Inflammatory macrophage treated with lipopolysaccharide for 4 hours (primary cell): ENCODE results near the gene RAPGEF4.
"Not testable (repeated sequence)": the region's sequence is repeated elsewhere in the genome, so short reads cannot be mapped to it uniquely, and the experiment has no call there.

Experiments used
- DNase-seq: peaks from one replicate; pipeline ENCODE4 v3.0.0-alpha.2; 2020

RAPGEF4 gene

GRCh38 chr2:172730411-172730810 lies 5.2 kb upstream of the RAPGEF4 start:
- no peak for DNase-seq

- DNase-seq, result no peak
Observed at GRCh38 chr2:172734711-172735581, 699 bp upstream of the RAPGEF4 start.

- DNase-seq, result no peak
Observed at GRCh38 chr2:172736424-172737174, 954 bp downstream of the RAPGEF4 start.

GRCh38 chr2:172739661-172740266 lies 4.1 kb downstream of the RAPGEF4 start:
- DNase-seq, result no peak

GRCh38 chr2:172740856-172741255 lies 5.2 kb downstream of the RAPGEF4 start:
- no peak for DNase-seq

- DNase-seq, result no peak
Observed at GRCh38 chr2:172742931-172743540, 7.4 kb downstream of the RAPGEF4 start.

- DNase-seq, result no peak
Observed at GRCh38 chr2:172743898-172744297, 8.3 kb downstream of the RAPGEF4 start.

- DNase-seq, result no peak
Observed at GRCh38 chr2:172745636-172746035, 10.0 kb downstream of the RAPGEF4 start.

- not testable (repeated sequence) for DNase-seq
Observed at GRCh38 chr2:172748543-172748942, 12.9 kb downstream of the RAPGEF4 start.

- no peak for DNase-seq
Observed at GRCh38 chr2:172749388-172749787, 13.7 kb downstream of the RAPGEF4 start.

GRCh38 chr2:172751564-172751963 lies 15.9 kb downstream of the RAPGEF4 start:
- peak; percentile 15 for DNase-seq

GRCh38 chr2:172753610-172754009 lies 18.0 kb downstream of the RAPGEF4 start:
- DNase-seq, result peak; percentile 81

GRCh38 chr2:172759441-172759840 lies 23.8 kb downstream of the RAPGEF4 start:
- DNase-seq, result no peak

- DNase-seq, result no peak
Observed at GRCh38 chr2:172761306-172761705, 25.7 kb downstream of the RAPGEF4 start.

- DNase-seq, result no peak
Observed at GRCh38 chr2:172762574-172762973, 26.9 kb downstream of the RAPGEF4 start.

GRCh38 chr2:172763079-172763478 lies 27.4 kb downstream of the RAPGEF4 start:
- no peak for DNase-seq

GRCh38 chr2:172765662-172766061 lies 30.0 kb downstream of the RAPGEF4 start:
- no peak for DNase-seq

GRCh38 chr2:172768401-172768800 lies 32.8 kb downstream of the RAPGEF4 start:
- DNase-seq, result no peak

GRCh38 chr2:172769879-172770278 lies 34.2 kb downstream of the RAPGEF4 start:
- no peak for DNase-seq

GRCh38 chr2:172770887-172771286 lies 35.2 kb downstream of the RAPGEF4 start:
- DNase-seq, result no peak

GRCh38 chr2:172772633-172773032 lies 37.0 kb downstream of the RAPGEF4 start:
- DNase-seq, result no peak

GRCh38 chr2:172774302-172774701 lies 38.7 kb downstream of the RAPGEF4 start:
- DNase-seq, result no peak

GRCh38 chr2:172775319-172775718 lies 39.7 kb downstream of the RAPGEF4 start:
- no peak for DNase-seq
